ENCODE data around the gene CDH16.

GRCh38 chr16:66894055-66894454 is 24.6 kb downstream of the CDH16 start:
- TF ChIP-seq E2F1 (CRISPR knock-in tag; IDR thresholded peaks at IDR 0.05) (no peak), U2AF1 (optimal IDR thresholded peaks at IDR 0.05; ENCODE audit: low read depth, low read length) (no peak), ZNF24 (IDR thresholded peaks at IDR 0.05) (no peak), SRSF4 (IDR thresholded peaks at IDR 0.05; ENCODE audit: low read depth, low read length, poor library complexity, severe bottlenecking) (no peak), MYNN (CRISPR knock-in tag; IDR thresholded peaks at IDR 0.05; ENCODE audit: low read depth) (no peak), REPIN1 (CRISPR knock-in tag; IDR thresholded peaks at IDR 0.05; ENCODE audit: borderline replicate concordance, low read depth) (no peak), MXI1 (IDR thresholded peaks at IDR 0.05; ENCODE audit: borderline replicate concordance, low read depth, low read length) (no peak), NR2C2 (CRISPR knock-in tag; IDR thresholded peaks at IDR 0.05; ENCODE audit: borderline replicate concordance) (no peak), BCLAF1 (IDR thresholded peaks at IDR 0.05) (no peak), TEF (CRISPR knock-in tag; IDR thresholded peaks at IDR 0.05) (no peak), BRF2 (CRISPR knock-in tag; IDR thresholded peaks at IDR 0.05) (no peak), KLF16 (CRISPR knock-in tag; IDR thresholded peaks at IDR 0.05) (no peak)

Measured in HepG2 (cell line).